ENCODE data around the gene GALNT17.

DNA sequence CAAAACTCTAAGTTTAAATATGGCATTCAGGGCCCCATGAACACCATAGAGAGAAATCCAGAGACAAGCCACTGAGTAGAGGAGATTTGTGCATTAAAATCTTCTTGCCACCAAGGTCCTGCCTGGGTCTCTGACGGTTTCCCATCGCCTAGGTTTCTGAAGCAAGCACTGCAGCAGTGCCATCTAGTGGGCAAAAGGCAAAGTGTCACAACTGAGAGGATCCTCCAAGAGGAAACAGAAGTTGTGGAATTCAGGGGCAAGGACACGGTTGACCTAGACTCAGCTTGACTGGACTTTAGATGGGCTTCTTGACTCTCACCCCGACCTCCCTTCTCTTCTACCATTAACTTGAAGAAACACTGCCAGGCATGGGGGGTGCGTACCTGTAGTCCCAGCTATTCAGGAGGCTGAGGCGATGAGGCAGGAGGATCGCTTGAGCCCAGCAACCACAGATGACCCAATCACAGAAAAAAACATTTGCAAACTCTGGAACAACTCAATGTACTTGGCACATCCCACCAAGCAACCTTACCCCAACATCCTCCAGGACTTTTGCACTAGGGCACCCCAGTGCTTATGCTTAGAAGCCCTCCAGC lies 604.1 kb downstream of the GALNT17 start:
- TF ChIP-seq, protein P1, sequence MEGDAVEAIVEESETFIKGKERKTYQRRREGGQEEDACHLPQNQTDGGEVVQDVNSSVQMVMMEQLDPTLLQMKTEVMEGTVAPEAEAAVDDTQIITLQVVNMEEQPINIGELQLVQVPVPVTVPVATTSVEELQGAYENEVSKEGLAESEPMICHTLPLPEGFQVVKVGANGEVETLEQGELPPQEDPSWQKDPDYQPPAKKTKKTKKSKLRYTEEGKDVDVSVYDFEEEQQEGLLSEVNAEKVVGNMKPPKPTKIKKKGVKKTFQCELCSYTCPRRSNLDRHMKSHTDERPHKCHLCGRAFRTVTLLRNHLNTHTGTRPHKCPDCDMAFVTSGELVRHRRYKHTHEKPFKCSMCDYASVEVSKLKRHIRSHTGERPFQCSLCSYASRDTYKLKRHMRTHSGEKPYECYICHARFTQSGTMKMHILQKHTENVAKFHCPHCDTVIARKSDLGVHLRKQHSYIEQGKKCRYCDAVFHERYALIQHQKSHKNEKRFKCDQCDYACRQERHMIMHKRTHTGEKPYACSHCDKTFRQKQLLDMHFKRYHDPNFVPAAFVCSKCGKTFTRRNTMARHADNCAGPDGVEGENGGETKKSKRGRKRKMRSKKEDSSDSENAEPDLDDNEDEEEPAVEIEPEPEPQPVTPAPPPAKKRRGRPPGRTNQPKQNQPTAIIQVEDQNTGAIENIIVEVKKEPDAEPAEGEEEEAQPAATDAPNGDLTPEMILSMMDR (optimal IDR thresholded peaks at IDR 0.05 in 1 of 3, IDR thresholded peaks at IDR 0.05 in 1 of 3, conservative IDR thresholded peaks at IDR 0.05 in 1 of 3; ENCODE audit: extremely low read depth in 1 of 3, insufficient read depth in 2 of 3, low read length in 3 of 3) = peak; percentile 80 to 84 (median 83)
- TF ChIP-seq EZH2 (IDR thresholded peaks at IDR 0.05; ENCODE audit: low read length) = no peak
